GM21526 (cell line): ENCODE measurements around the gene PROSER3.
"Not testable (repeated sequence)": the region's sequence is repeated elsewhere in the genome, so short reads cannot be mapped to it uniquely, and the experiment has no call there.

ENCODE experiments used
- ATAC-seq: cut with Tn5 transposase; IDR thresholded peaks from one replicate; pipeline ENCODE4 v1.9.1; 2021; ENCODE audit warnings: moderate library complexity; ENCODE audit not compliant: unreplicated experiment, low FRiP score

The PROSER3 gene

GRCh38 chr19:35788205-35788960 lies 30.4 kb downstream of the PROSER3 start:
- ATAC-seq: no peak

GRCh38 chr19:35789195-35789977 lies 31.4 kb downstream of the PROSER3 start:
- no peak for ATAC-seq

DNA sequence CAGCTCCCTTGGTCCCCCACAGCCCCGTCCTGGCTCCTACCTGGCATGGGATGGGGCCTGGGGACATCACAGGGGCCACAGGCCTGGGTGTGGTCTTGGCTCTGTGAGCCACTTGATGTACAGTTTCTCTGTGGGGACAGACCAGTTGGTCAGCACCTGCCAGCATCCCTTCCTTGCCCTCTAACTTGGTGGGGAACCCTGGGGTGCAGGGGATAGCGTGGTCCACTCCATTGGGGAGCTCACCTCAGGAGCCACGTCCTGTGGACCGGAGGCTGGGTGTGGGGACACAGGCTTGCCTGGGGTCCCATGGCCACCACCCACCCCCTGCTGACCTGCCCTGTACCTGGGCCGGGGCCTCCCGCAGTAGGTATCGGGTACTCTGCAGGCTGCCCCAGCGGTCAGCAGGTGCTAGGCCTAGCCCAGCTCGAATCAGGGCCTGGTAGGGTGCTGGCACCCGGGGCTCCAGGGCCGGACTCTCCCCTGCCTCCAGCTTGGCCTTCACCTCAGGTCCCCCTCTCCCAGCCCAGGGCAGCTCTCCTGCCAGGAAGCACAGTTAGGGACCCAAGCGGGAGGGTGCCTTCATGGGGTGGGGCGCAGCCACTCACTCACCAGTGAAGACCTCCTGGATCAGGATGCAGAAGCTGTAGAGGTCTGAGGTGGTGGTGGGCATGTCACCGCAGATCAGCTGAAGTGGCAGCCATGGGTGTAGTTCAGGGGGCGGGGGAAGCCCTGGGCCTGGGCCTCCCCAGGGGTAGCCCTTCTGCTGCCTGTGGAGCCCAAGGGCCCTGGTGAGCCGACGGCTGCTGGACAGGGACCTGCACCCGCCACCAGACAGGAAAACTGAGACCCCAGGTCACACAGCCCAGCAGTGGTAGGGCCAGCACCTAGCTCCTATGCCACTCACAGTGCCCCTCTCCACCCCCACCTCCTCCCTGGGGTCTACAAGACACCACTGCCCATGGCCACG lies 32.3 kb downstream of the PROSER3 start:
- no peak for ATAC-seq

GRCh38 chr19:35790981-35791813 lies 33.2 kb downstream of the PROSER3 start:
- ATAC-seq: no peak

DNA sequence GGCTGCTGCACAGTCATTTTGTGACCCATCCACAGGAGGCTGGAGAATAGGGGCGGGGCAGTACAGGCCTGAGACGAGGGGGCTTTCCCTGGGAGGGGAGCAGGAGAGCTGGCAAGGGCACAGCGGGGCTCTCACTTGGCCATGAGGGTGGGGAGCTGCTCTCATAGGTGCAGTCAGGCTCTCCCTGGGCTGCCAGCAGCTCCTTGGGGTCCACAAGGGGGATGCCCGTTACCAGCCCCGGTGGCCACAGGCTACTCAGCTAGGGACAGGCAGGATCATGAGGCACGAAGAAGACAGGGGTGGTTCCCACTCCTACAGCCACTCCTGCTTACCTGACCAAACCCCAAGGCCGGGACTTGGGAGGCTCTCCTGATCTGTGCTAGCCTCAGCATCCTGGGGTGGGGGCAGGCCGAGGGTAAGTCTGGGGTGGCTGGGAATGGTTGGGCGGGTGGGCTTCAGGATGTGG lies 33.9 kb downstream of the PROSER3 start:
- ATAC-seq: no peak

DNA sequence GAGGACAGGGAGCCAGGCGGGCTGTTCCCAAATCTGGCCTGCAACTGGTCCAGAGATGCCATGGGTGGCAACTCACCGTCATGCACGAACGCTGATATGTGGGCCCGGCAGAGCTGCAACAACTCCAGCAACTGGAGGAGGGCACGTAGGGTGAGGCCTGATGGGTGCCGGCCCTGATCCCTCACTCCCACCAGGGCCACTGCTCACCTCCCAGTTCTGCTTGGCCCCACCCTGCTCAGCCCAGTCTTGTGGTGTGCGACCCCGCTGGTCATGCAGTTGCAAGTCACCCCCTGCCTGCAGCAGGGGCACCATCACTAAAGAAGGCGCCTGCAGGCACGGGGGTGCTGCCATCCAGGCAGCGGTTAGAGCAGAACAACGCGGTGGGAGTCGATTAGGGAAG lies 34.3 kb downstream of the PROSER3 start:
- ATAC-seq: no peak

DNA sequence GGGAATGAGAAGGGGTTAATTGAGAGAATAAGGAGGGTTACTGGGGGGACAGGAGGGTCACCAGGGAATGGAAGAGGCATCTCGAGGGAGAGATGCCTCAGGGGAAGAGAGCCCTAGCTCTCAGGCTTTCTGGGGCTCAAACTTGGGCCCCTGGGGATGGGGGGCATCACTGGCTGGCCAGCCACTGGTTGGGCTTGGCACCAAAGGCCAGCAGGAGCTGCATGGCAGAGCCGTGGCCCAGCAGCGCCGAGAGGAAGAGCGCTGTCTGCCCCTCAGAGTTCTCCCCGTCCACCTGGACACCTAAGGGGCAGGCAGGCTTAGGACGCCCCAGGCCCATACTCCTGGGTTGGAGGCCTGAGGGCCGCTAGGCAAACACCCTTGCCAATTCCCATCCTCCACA lies 34.9 kb downstream of the PROSER3 start:
- no peak for ATAC-seq

GRCh38 chr19:35793381-35794165 lies 35.6 kb downstream of the PROSER3 start:
- no peak for ATAC-seq

GRCh38 chr19:35795564-35795963 lies 37.6 kb downstream of the PROSER3 start:
- not testable (repeated sequence) for ATAC-seq

DNA sequence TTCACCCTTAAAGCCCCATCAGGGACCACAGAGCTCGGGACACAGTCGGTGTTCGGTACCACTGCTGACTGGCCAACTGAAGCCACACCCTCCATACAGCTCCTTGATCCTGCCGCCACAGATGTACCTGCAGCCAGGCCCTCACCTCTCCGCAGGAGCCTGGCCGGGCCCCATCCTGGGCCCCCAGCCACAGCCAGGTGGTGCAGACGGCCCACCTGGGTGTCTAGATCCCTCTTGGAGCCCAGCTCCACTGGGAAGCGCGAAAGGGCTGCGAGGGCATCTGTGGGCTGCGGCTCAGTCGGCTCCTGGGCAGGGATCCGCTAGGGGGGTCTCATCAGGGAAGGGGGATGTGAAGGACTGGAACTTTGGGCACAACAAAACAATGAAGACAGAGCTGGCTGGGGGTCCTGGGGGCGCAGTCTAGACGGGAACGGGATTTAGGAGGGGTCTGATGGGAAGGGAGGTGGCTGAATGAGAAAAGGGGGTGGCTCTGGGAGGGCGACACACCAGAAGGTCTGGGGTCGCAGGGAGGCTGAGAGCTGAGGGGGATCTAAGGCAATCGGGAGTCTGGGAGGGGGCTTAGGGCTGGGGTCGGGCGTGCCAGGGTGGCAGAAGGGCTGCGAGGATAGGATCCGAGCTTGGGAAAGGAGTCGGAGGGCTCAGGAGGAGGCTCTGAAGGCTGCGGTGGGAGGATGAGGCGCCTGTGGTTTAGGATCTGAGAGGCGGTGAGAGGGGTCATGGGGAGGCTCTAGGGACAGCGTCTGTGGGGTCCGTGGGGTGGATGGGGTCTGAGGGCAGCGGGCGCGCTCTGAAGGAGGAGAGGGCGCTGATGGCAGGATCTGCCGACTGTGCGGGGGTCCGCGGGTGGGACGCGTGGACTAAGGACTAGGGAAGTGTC lies 38.9 kb downstream of the PROSER3 start:
- no peak for ATAC-seq

DNA sequence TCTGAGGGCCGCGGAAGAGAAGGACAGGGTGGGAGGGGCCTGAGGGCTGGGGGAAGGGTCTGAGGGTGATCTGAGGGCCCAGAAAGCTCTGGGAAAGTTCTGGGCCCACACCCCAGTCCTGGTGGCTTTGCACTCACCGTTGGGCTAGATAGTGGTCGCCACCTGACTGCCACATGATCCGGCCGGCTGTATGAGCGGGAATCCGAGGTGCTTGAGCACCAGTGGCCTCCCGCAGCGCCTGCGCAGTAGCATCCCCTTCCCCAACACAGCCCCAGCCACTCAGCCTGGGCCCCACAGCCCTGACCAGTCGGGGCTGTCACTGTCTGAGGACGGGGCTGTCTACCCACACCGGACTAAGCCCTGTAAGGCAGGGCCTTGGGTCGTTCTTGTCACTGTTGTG lies 39.7 kb downstream of the PROSER3 start:
- ATAC-seq: no peak

DNA sequence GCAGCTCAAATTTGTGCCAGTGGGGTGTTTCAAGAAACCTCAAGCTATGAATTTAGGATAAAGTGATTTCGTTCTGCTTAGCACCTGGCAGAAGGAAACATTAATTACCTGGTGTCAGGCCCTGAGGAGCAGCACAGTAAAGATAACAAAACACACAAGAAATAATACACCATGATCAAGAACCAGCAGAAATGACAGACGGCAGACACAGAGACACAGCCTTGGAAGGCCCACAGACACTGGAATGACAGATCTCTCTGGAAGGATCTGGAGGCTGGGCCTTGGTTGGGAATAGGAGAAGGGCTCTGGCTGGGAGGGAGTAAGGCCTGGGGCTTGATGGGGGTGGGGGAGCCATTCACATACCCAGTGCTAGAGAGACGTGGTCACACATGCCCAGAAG lies 43.9 kb downstream of the PROSER3 start:
- no peak for ATAC-seq

- ATAC-seq: no peak
Observed at GRCh38 chr19:35805526-35806102, 47.6 kb downstream of the PROSER3 start.

DNA sequence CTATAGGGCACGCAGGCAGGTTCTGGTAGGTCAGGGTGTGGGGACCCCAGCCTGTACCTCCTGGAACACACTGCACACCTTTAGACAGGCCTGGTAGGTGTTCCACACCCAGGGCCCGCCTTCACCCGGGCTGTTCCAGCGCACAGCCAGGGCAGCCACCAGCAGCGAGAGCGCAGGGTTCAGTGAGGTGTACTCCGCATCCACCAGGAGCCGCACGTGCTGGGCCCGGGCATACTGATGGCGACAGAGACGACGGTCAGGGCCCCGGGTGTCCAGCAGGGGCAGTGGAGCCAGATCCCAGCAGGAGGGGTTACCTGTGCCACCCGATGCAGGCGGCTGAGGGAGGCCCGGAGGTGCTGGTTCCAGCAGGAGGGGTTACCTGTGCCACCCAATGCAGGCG lies 48.6 kb downstream of the PROSER3 start:
- no peak for ATAC-seq

DNA sequence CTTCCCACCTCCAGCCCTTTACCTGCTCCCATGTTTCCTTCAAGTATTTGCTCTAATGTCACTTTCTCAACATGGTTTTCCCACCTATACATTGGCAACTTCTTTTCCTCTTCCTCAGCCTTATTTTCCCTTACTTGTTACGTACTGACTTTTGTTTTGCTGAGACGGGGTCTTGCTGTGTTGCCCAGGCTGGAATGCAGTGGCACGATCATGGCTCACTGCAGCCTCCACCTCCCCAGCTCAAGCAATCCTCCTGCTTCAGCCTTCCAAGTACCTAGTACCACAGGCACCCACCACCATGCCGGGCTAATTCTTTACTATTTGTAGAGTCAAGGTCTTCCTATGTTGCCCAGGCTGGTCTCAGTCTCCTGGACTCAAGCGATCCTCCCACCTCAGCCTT lies 49.7 kb downstream of the PROSER3 start:
- no peak for ATAC-seq

DNA sequence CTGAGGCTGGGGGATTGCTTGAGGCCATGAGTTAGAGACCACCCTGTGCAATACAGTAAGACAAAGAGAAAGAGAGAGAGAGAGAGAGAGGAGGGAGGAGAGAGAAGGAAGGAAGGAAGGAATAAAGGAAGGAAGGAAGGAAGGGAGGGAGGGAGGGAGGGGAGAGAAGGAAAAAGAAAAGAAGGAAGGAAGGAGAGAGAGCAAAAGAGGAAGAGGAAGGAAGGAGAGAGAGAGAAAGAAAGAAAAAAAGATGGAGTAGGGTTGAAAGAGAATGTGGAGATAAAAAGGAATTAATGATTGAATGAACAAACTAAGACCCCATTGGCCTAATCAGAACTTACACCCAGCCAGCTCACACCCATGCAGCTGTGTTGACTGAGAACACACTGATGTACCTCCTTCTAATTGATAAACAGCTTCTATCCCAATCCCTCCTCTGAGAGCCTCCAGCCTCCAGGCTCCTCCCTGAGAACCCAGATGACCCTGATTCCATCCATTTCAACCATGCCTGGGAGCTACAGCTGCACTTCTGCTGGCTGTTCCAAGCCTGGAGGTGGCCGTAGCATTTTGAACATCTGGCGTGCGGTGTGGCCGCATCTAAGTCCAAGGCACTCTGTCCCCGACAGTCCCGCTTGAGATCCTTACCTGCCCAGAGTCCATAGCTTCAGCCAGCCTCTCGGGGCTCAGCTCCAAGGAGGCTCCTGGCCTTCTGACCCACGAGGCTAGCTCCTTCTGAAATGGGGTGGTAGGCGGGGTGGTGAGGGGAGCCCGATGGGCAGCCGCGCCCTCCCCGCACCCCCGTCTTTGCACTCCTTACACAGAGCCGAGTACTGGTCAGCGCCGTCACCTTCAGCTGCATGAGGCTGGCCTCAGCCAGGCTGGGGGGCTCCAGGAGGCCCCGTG lies 53.6 kb downstream of the PROSER3 start:
- ATAC-seq: no peak
